Osteoblast (primary cell): ENCODE measurements around the gene CCDC184. TPM values are rescaled to one million over a fixed set of nuclear protein-coding genes. Genes with fewer than 3 reads are reported as not detected.

Source experiments
- DNase-seq: peaks from one replicate; pipeline ENCODE4 v3.0.0; 2011; ENCODE audit warnings: low spot score, mixed read lengths; ENCODE audit not compliant: insufficient read length; ENCODE audit errors: missing footprints
- H2AFZ ChIP-seq: 2 replicates; pipeline ENCODE4 v1.6.0; 2011; ENCODE audit warnings: mild to moderate bottlenecking, low read length
- H3K27ac ChIP-seq: 2 replicates; pipeline ENCODE4 v1.5.1; 2011; ENCODE audit warnings: mild to moderate bottlenecking, low read depth, low read length, moderate library complexity
- H3K27me3 ChIP-seq: 2 replicates; pipeline ENCODE4 v1.6.0; 2012; ENCODE audit warnings: mild to moderate bottlenecking, control low read depth, inconsistent platforms, low read length, moderate library complexity; ENCODE audit not compliant: insufficient read depth
- H3K36me3 ChIP-seq: 2 replicates; pipeline ENCODE4 v1.5.1; 2011; ENCODE audit warnings: mild to moderate bottlenecking, low read length, control low read depth, moderate library complexity; ENCODE audit not compliant: insufficient read depth
- H3K4me1 ChIP-seq: 2 replicates; pipeline ENCODE4 v1.5.1; 2011; ENCODE audit warnings: mild to moderate bottlenecking, low read length, control low read depth, moderate library complexity; ENCODE audit not compliant: insufficient read depth
- H3K4me2 ChIP-seq: 2 replicates; pipeline ENCODE4 v1.6.0; 2011; ENCODE audit warnings: mild to moderate bottlenecking, low read length; ENCODE audit not compliant: insufficient read depth
- H3K4me3 ChIP-seq: fragments of 200-600 bp; sonication (generic); 3 replicates; pipeline ENCODE4 v1.5.1; 2012; ENCODE audit warnings: mild to moderate bottlenecking, low read length, inconsistent platforms; ENCODE audit not compliant: insufficient read depth
- H3K79me2 ChIP-seq: 2 replicates; pipeline ENCODE4 v1.6.0; 2012; ENCODE audit warnings: mild to moderate bottlenecking, low read length, control low read depth, inconsistent platforms; ENCODE audit not compliant: insufficient read depth
- H3K9me3 ChIP-seq: 2 replicates; pipeline ENCODE4 v1.5.1; 2011; ENCODE audit warnings: low read depth, low read length, control low read depth
- H4K20me1 ChIP-seq: 2 replicates; pipeline ENCODE4 v1.6.0; 2012; ENCODE audit warnings: mild to moderate bottlenecking, low read length, control low read depth; ENCODE audit not compliant: insufficient read depth
- CTCF ChIP-seq: IDR thresholded peaks from 2 replicates; pipeline ENCODE4 v1.5.1; 2011; ENCODE audit warnings: mild to moderate bottlenecking, low read depth, low read length, moderate library complexity; ENCODE audit errors: extremely low read depth
- total RNA-seq: library from RNA; depleted of rRNA; stranded (reverse); fragments of >200 nt; gene quantifications from 2 replicates; pipeline ENCODE4 v1.2.3, GENCODE V29; 2012

Gene CCDC184
- total RNA-seq, 1 donor = under 0.01 TPM

GRCh38 chr12:48175613-48176416 lies 7.6 kb upstream of the CCDC184 start:
- peaks cover 36% of the 10 kb centered on the region for H3K27me3 ChIP-seq
- no peak overlapping the region for H3K4me2 ChIP-seq
- no peaks in the 10 kb centered on the region for H3K9me3 ChIP-seq
- no peaks in the 10 kb centered on the region for H3K79me2 ChIP-seq
- no peak overlapping the region for H3K4me3 ChIP-seq
- H3K36me3 ChIP-seq = no peaks in the 10 kb centered on the region
- no peak for TF ChIP-seq CTCF
- H2AFZ ChIP-seq = no peak overlapping the region
- H3K4me1 ChIP-seq = no peaks in the 10 kb centered on the region
- H4K20me1 ChIP-seq = no peaks in the 10 kb centered on the region
- DNase-seq = no peak
- no peak overlapping the region for H3K27ac ChIP-seq

- no peaks in the 10 kb centered on the region for H4K20me1 ChIP-seq
- no peaks in the 10 kb centered on the region for H3K36me3 ChIP-seq
- no peak overlapping the region for H3K4me3 ChIP-seq
- no peak overlapping the region for H2AFZ ChIP-seq
- no peak for DNase-seq
- no peaks in the 10 kb centered on the region for H3K4me1 ChIP-seq
- TF ChIP-seq CTCF = no peak
- H3K27me3 ChIP-seq = peaks cover 41% of the 10 kb centered on the region
- no peak overlapping the region for H3K27ac ChIP-seq
- no peaks in the 10 kb centered on the region for H3K79me2 ChIP-seq
- H3K4me2 ChIP-seq = no peak overlapping the region
- H3K9me3 ChIP-seq = no peaks in the 10 kb centered on the region
Observed at GRCh38 chr12:48176417-48176751, 7.1 kb upstream of the CCDC184 start.

GRCh38 chr12:48177982-48178381 lies 5.5 kb upstream of the CCDC184 start:
- DNase-seq = no peak
- H4K20me1 ChIP-seq = no peaks in the 10 kb centered on the region
- H2AFZ ChIP-seq = no peak overlapping the region
- no peak overlapping the region for H3K27ac ChIP-seq
- H3K4me3 ChIP-seq = no peak overlapping the region
- H3K4me1 ChIP-seq = peaks cover 3% of the 10 kb centered on the region
- peaks cover 45% of the 10 kb centered on the region for H3K27me3 ChIP-seq
- no peak overlapping the region for H3K4me2 ChIP-seq
- TF ChIP-seq CTCF = no peak
- no peaks in the 10 kb centered on the region for H3K9me3 ChIP-seq
- H3K79me2 ChIP-seq = no peaks in the 10 kb centered on the region
- H3K36me3 ChIP-seq = no peaks in the 10 kb centered on the region

GRCh38 chr12:48179466-48179865 lies 4.0 kb upstream of the CCDC184 start:
- Histone ChIP-seq H3K27me3 (peaks cover 57% of the 10 kb centered on the region), H3K4me1 (peaks cover 3% of the 10 kb centered on the region), H3K27ac (no peak overlapping the region), H2AFZ (no peak overlapping the region), H3K36me3 (no peaks in the 10 kb centered on the region), H4K20me1 (no peaks in the 10 kb centered on the region), H3K79me2 (no peaks in the 10 kb centered on the region), H3K4me2 (no peak overlapping the region), H3K9me3 (no peaks in the 10 kb centered on the region), H3K4me3 (no peak overlapping the region)
- DNase-seq = no peak
- no peak for TF ChIP-seq CTCF
